HEK293 (cell line): ENCODE results near the gene CASP7.

Experiments used
- FEZF1 ChIP-seq: fragments of 450-650 bp; formaldehyde crosslinking; IDR thresholded peaks from 2 replicates; pipeline ENCODE4 v1.5.1; 2016; ENCODE audit warnings: missing biosample characterization, missing genetic modification characterization
- GFI1B ChIP-seq: fragments of 450-650 bp; formaldehyde crosslinking; IDR thresholded peaks from 2 replicates; pipeline ENCODE4 v1.5.1; 2016; ENCODE audit warnings: missing biosample characterization, missing genetic modification characterization
- GLI4 ChIP-seq: fragments of 450-650 bp; formaldehyde crosslinking; IDR thresholded peaks from 2 replicates; pipeline ENCODE4 v1.5.1; 2016; ENCODE audit warnings: missing biosample characterization, missing genetic modification characterization
- SCRT1 ChIP-seq: fragments of 450-650 bp; formaldehyde crosslinking; IDR thresholded peaks from 2 replicates; pipeline ENCODE4 v1.5.1; 2016; ENCODE audit warnings: missing biosample characterization, missing genetic modification characterization, borderline replicate concordance
- WT1 ChIP-seq: fragments of 450-650 bp; formaldehyde crosslinking; IDR thresholded peaks from 2 replicates; pipeline ENCODE4 v1.5.1; 2016; ENCODE audit warnings: missing biosample characterization, missing genetic modification characterization
- ZBTB1 ChIP-seq: fragments of 450-650 bp; formaldehyde crosslinking; IDR thresholded peaks from 2 replicates; pipeline ENCODE4 v1.5.1; 2016; ENCODE audit warnings: missing biosample characterization, missing genetic modification characterization
- ZBTB20 ChIP-seq: fragments of 450-650 bp; formaldehyde crosslinking; IDR thresholded peaks from 2 replicates; pipeline ENCODE4 v1.5.1; 2016; ENCODE audit warnings: missing biosample characterization, missing genetic modification characterization
- ZBTB21 ChIP-seq: fragments of 450-650 bp; formaldehyde crosslinking; IDR thresholded peaks from 2 replicates; pipeline ENCODE4 v1.5.1; 2017; ENCODE audit warnings: missing biosample characterization, missing genetic modification characterization
- ZBTB44 ChIP-seq: fragments of 450-650 bp; IDR thresholded peaks from 2 replicates; pipeline ENCODE4 v1.5.1; 2018; ENCODE audit warnings: missing biosample characterization, mild to moderate bottlenecking, missing genetic modification characterization
- ZNF16 ChIP-seq: fragments of 450-650 bp; formaldehyde crosslinking; IDR thresholded peaks from 2 replicates; pipeline ENCODE4 v1.5.1; 2016; ENCODE audit warnings: low read depth, missing biosample characterization, missing genetic modification characterization
- ZNF211 ChIP-seq: fragments of 450-650 bp; formaldehyde crosslinking; IDR thresholded peaks from 2 replicates; pipeline ENCODE4 v1.5.1; 2016; ENCODE audit warnings: low read depth, missing biosample characterization, missing genetic modification characterization
- ZNF354C ChIP-seq: fragments of 450-650 bp; formaldehyde crosslinking; IDR thresholded peaks from 2 replicates; pipeline ENCODE4 v1.5.1; 2016; ENCODE audit warnings: missing biosample characterization, missing genetic modification characterization, low read depth, borderline replicate concordance
- ZNF426 ChIP-seq: fragments of 450-650 bp; formaldehyde crosslinking; IDR thresholded peaks from 2 replicates; pipeline ENCODE4 v1.5.1; 2017; ENCODE audit warnings: missing biosample characterization, missing genetic modification characterization, mild to moderate bottlenecking, inconsistent platforms, moderate library complexity
- ZNF473 ChIP-seq: fragments of 450-650 bp; formaldehyde crosslinking; IDR thresholded peaks from 2 replicates; pipeline ENCODE4 v1.5.1; 2017; ENCODE audit warnings: missing biosample characterization, missing genetic modification characterization
- ZNF510 ChIP-seq: fragments of 450-650 bp; formaldehyde crosslinking; IDR thresholded peaks from 2 replicates; pipeline ENCODE4 v1.5.1; 2018; ENCODE audit warnings: mild to moderate bottlenecking, missing genetic modification characterization, missing biosample characterization; ENCODE audit not compliant: insufficient replicate concordance
- ZNF555 ChIP-seq: fragments of 450-650 bp; formaldehyde crosslinking; conservative IDR thresholded peaks from 2 replicates; pipeline ENCODE4 v1.5.1; 2017; ENCODE audit warnings: missing biosample characterization, mild to moderate bottlenecking, missing genetic modification characterization, inconsistent platforms
- ZNF623 ChIP-seq: fragments of 450-650 bp; formaldehyde crosslinking; IDR thresholded peaks from 2 replicates; pipeline ENCODE4 v1.5.1; 2016; ENCODE audit warnings: missing biosample characterization, missing genetic modification characterization
- ZNF664 ChIP-seq: fragments of 450-650 bp; formaldehyde crosslinking; IDR thresholded peaks from 2 replicates; pipeline ENCODE4 v1.5.1; 2016; ENCODE audit warnings: missing biosample characterization, missing genetic modification characterization
- ZNF677 ChIP-seq: fragments of 450-650 bp; IDR thresholded peaks from 2 replicates; pipeline ENCODE4 v1.5.0; 2018; ENCODE audit warnings: missing biosample characterization, mild to moderate bottlenecking, missing genetic modification characterization, moderate library complexity
- ZNF747 ChIP-seq: fragments of 450-650 bp; formaldehyde crosslinking; IDR thresholded peaks from 2 replicates; pipeline ENCODE4 v1.5.1; 2016; ENCODE audit warnings: missing biosample characterization, missing genetic modification characterization
- ZSCAN18 ChIP-seq: fragments of 450-650 bp; formaldehyde crosslinking; IDR thresholded peaks from 2 replicates; pipeline ENCODE4 v1.5.1; 2016; ENCODE audit warnings: missing biosample characterization, missing genetic modification characterization
- ZXDB ChIP-seq: fragments of 450-650 bp; formaldehyde crosslinking; IDR thresholded peaks from 2 replicates; pipeline ENCODE4 v1.5.1; 2016; ENCODE audit warnings: missing biosample characterization, missing genetic modification characterization
- TF ChIP-seq, protein P1 (sequence below): fragments of 450-650 bp; IDR thresholded peaks from 2 replicates; pipeline ENCODE4 v1.5.1; 2018; ENCODE audit warnings: missing biosample characterization, missing genetic modification characterization
- TF ChIP-seq, protein P2 (sequence below): fragments of 450-650 bp; formaldehyde crosslinking; IDR thresholded peaks from 2 replicates; pipeline ENCODE4 v1.5.1; 2016; ENCODE audit warnings: missing biosample characterization, missing genetic modification characterization, borderline replicate concordance
- TF ChIP-seq, protein P3 (sequence below): fragments of 450-650 bp; formaldehyde crosslinking; IDR thresholded peaks from 2 replicates; pipeline ENCODE4; 2016; ENCODE audit warnings: missing biosample characterization, missing genetic modification characterization
- TF ChIP-seq, protein P4 (sequence below): fragments of 450-650 bp; formaldehyde crosslinking; IDR thresholded peaks from 2 replicates; pipeline ENCODE4 v1.5.1; 2017; ENCODE audit warnings: missing biosample characterization, missing genetic modification characterization
- TF ChIP-seq, protein P5 (sequence below): fragments of 450-650 bp; formaldehyde crosslinking; IDR thresholded peaks from 2 replicates; pipeline ENCODE4 v1.5.1; 2017; ENCODE audit warnings: missing biosample characterization, missing genetic modification characterization

The CASP7 gene

GRCh38 chr10:113663142-113663541, 16.6 kb upstream of the CASP7 start (continued):
- TF ChIP-seq, protein P1, sequence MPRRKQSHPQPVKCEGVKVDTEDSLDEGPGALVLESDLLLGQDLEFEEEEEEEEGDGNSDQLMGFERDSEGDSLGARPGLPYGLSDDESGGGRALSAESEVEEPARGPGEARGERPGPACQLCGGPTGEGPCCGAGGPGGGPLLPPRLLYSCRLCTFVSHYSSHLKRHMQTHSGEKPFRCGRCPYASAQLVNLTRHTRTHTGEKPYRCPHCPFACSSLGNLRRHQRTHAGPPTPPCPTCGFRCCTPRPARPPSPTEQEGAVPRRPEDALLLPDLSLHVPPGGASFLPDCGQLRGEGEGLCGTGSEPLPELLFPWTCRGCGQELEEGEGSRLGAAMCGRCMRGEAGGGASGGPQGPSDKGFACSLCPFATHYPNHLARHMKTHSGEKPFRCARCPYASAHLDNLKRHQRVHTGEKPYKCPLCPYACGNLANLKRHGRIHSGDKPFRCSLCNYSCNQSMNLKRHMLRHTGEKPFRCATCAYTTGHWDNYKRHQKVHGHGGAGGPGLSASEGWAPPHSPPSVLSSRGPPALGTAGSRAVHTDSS (tag by site-specific recombination), result no peak
- no peak for TF ChIP-seq ZBTB44 (tag by site-specific recombination)
- no peak for TF ChIP-seq ZNF426 (tag by site-specific recombination)
- TF ChIP-seq, protein P2, sequence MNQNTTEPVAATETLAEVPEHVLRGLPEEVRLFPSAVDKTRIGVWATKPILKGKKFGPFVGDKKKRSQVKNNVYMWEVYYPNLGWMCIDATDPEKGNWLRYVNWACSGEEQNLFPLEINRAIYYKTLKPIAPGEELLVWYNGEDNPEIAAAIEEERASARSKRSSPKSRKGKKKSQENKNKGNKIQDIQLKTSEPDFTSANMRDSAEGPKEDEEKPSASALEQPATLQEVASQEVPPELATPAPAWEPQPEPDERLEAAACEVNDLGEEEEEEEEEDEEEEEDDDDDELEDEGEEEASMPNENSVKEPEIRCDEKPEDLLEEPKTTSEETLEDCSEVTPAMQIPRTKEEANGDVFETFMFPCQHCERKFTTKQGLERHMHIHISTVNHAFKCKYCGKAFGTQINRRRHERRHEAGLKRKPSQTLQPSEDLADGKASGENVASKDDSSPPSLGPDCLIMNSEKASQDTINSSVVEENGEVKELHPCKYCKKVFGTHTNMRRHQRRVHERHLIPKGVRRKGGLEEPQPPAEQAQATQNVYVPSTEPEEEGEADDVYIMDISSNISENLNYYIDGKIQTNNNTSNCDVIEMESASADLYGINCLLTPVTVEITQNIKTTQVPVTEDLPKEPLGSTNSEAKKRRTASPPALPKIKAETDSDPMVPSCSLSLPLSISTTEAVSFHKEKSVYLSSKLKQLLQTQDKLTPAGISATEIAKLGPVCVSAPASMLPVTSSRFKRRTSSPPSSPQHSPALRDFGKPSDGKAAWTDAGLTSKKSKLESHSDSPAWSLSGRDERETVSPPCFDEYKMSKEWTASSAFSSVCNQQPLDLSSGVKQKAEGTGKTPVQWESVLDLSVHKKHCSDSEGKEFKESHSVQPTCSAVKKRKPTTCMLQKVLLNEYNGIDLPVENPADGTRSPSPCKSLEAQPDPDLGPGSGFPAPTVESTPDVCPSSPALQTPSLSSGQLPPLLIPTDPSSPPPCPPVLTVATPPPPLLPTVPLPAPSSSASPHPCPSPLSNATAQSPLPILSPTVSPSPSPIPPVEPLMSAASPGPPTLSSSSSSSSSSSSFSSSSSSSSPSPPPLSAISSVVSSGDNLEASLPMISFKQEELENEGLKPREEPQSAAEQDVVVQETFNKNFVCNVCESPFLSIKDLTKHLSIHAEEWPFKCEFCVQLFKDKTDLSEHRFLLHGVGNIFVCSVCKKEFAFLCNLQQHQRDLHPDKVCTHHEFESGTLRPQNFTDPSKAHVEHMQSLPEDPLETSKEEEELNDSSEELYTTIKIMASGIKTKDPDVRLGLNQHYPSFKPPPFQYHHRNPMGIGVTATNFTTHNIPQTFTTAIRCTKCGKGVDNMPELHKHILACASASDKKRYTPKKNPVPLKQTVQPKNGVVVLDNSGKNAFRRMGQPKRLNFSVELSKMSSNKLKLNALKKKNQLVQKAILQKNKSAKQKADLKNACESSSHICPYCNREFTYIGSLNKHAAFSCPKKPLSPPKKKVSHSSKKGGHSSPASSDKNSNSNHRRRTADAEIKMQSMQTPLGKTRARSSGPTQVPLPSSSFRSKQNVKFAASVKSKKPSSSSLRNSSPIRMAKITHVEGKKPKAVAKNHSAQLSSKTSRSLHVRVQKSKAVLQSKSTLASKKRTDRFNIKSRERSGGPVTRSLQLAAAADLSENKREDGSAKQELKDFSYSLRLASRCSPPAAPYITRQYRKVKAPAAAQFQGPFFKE (tag by site-specific recombination), result no peak
- no peak for TF ChIP-seq ZNF354C (tag by site-specific recombination)
- TF ChIP-seq ZSCAN18, result no peak
- TF ChIP-seq, protein P3, sequence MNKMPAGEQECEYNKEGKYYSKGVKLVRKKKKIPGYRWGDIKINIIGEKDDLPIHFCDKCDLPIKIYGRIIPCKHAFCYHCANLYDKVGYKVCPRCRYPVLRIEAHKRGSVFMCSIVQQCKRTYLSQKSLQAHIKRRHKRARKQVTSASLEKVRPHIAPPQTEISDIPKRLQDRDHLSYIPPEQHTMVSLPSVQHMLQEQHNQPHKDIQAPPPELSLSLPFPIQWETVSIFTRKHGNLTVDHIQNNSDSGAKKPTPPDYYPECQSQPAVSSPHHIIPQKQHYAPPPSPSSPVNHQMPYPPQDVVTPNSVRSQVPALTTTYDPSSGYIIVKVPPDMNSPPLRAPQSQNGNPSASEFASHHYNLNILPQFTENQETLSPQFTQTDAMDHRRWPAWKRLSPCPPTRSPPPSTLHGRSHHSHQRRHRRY (tag by site-specific recombination), result no peak
- TF ChIP-seq ZNF677 (tag by site-specific recombination), result no peak
- TF ChIP-seq, protein P4, sequence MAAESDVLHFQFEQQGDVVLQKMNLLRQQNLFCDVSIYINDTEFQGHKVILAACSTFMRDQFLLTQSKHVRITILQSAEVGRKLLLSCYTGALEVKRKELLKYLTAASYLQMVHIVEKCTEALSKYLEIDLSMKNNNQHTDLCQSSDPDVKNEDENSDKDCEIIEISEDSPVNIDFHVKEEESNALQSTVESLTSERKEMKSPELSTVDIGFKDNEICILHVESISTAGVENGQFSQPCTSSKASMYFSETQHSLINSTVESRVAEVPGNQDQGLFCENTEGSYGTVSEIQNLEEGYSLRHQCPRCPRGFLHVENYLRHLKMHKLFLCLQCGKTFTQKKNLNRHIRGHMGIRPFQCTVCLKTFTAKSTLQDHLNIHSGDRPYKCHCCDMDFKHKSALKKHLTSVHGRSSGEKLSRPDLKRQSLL (tag by site-specific recombination), result no peak
- TF ChIP-seq WT1 (tag by site-specific recombination), result no peak
- TF ChIP-seq ZBTB21, result 0 out of 2 replicates have a peak, but pooled peaks have one; percentile 40
- no peak for TF ChIP-seq GLI4 (tag by site-specific recombination)
- no peak for TF ChIP-seq ZNF747 (tag by site-specific recombination)
- peak; percentile 23 for TF ChIP-seq FEZF1 (tag by site-specific recombination)
- no peak for TF ChIP-seq ZXDB (tag by site-specific recombination)
- TF ChIP-seq ZNF211, result no peak
- TF ChIP-seq, protein P5, sequence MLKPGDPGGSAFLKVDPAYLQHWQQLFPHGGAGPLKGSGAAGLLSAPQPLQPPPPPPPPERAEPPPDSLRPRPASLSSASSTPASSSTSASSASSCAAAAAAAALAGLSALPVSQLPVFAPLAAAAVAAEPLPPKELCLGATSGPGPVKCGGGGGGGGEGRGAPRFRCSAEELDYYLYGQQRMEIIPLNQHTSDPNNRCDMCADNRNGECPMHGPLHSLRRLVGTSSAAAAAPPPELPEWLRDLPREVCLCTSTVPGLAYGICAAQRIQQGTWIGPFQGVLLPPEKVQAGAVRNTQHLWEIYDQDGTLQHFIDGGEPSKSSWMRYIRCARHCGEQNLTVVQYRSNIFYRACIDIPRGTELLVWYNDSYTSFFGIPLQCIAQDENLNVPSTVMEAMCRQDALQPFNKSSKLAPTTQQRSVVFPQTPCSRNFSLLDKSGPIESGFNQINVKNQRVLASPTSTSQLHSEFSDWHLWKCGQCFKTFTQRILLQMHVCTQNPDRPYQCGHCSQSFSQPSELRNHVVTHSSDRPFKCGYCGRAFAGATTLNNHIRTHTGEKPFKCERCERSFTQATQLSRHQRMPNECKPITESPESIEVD, result peak; percentile 60
- no peak for TF ChIP-seq ZNF623 (tag by site-specific recombination)
- no peak for TF ChIP-seq ZNF510 (tag by site-specific recombination)
- TF ChIP-seq ZNF473 (tag by site-specific recombination), result no peak
- no peak for TF ChIP-seq ZBTB1
- no peak for TF ChIP-seq SCRT1 (tag by site-specific recombination)
- TF ChIP-seq ZNF16, result no peak
- no peak for TF ChIP-seq ZNF664
- no peak for TF ChIP-seq ZBTB20 (tag by site-specific recombination)
- TF ChIP-seq ZNF555, result no peak
- TF ChIP-seq GFI1B (tag by site-specific recombination), result no peak
